Prostate gland (tissue), 2 donors: ENCODE measurements around the gene PCDHGA1. TPM values are rescaled to one million over a fixed set of nuclear protein-coding genes. Genes with fewer than 3 reads are reported as not detected.
A peak's percentile ranks its signal among the peaks of the same experiment; 100 is the strongest.

ENCODE experiments used
- DNase-seq: peaks from one replicate; pipeline ENCODE4 v3.0.0-alpha.2; 2019; ENCODE audit warnings: low spot score
- H3K27ac ChIP-seq, 2 donors: fragments of 200-600 bp; sonication (generic); 2 replicates each; pipeline ENCODE4 v1.5.1; 2017 to 2019
- H3K27me3 ChIP-seq: fragments of 200-600 bp; sonication (generic); replicated peaks from 2 replicates; pipeline ENCODE4 v1.5.1; 2019; ENCODE audit not compliant: insufficient read depth
- H3K36me3 ChIP-seq, 2 donors: fragments of 200-600 bp; sonication (generic); 1 replicate in 1 of 2; 2 replicates in 1 of 2; pipeline versions ENCODE4 v1.5.1 to v1.8.1; 2017 to 2019
- H3K4me1 ChIP-seq: fragments of 200-600 bp; sonication (generic); replicated peaks from 2 replicates; pipeline ENCODE4 v1.5.1; 2019
- H3K4me3 ChIP-seq, 2 donors: fragments of 200-600 bp; sonication (generic); 2 replicates each; pipeline ENCODE4 v1.5.1; 2017 to 2019
- H3K9me3 ChIP-seq: fragments of 200-600 bp; sonication (generic); 2 replicates; pipeline ENCODE4 v1.5.1; 2017
- CTCF ChIP-seq, 4 experiments: fragments of 200-600 bp in 2 of 4; fragments of 450-650 bp in 2 of 4; sonication (generic) in 2 of 4; IDR thresholded peaks; 1 replicate in 3 of 4; 2 replicates in 1 of 4; pipeline ENCODE4 v1.5.1; 2016 to 2019; ENCODE audit warnings: antibody characterized with exemption in 4 of 4, mild to moderate bottlenecking in 2 of 4, moderate library complexity in 2 of 4
- POLR2A ChIP-seq: fragments of 450-650 bp; IDR thresholded peaks from one replicate; pipeline ENCODE4 v1.6.1; 2016; ENCODE audit warnings: antibody characterized with exemption, mild to moderate bottlenecking
- POLR2AphosphoS5 ChIP-seq: sonication (generic); formaldehyde crosslinking; IDR thresholded peaks from one replicate; pipeline ENCODE4 v1.6.1; 2017; ENCODE audit warnings: antibody characterized with exemption
- WGBS: methylation state at CpG from one replicate; pipeline ENCODE4 v1.1.5; 2018; 5-methylcytosine and 5-hydroxymethylcytosine counted together
- intact Hi-C: fragments of 100-400 bp; cut with DNase I; formaldehyde crosslinking; loops from one replicate; pipeline ENCODE4 v1.14.2; 2022
- total RNA-seq, 2 donors: library from RNA; depleted of rRNA; stranded (reverse); fragments of >200 nt; gene quantifications; one replicate each; pipeline ENCODE4 v1.1.0, GENCODE V29; 2016

The PCDHGA1 gene
- total RNA-seq, 2 donors from 2014 or later: 0.64 to 4.8 TPM

GRCh38 chr5:141507387-141508091 is 177.2 kb downstream of the PCDHGA1 start:
- WGBS: 47% methylated on average over 11 of the region's 11 CpGs
- intact Hi-C loops: no loop called here
- no peak for DNase-seq
- Histone ChIP-seq H3K4me1 (no peaks in the 10 kb centered on the region), H3K9me3 (no peaks in the 10 kb centered on the region), H3K27ac (peak overlapping the region; percentile 56 to 63), H3K4me3 (no peak overlapping the region), H3K36me3 (no peaks in the 10 kb centered on the region), H3K27me3 (no peaks in the 10 kb centered on the region)
- TF ChIP-seq CTCF (IDR thresholded peaks at IDR 0.05) (no peak), POLR2AphosphoS5 (no peak), POLR2A (no peak)

- intact Hi-C loops: no loop called here
- WGBS: 24% methylated on average over 9 of the region's 9 CpGs
- Histone ChIP-seq H3K27ac (peak overlapping the region; percentile 56 to 63), H3K36me3 (no peaks in the 10 kb centered on the region), H3K27me3 (no peaks in the 10 kb centered on the region), H3K4me1 (no peaks in the 10 kb centered on the region), H3K4me3 (no peak overlapping the region), H3K9me3 (no peaks in the 10 kb centered on the region)
- TF ChIP-seq CTCF (IDR thresholded peaks at IDR 0.05) (no peak), POLR2A (no peak), POLR2AphosphoS5 (no peak)
- DNase-seq: no peak
These were observed 178.1 kb downstream of the PCDHGA1 start for GRCh38 chr5:141508440-141508797.

- no peak for DNase-seq
- TF ChIP-seq POLR2A (no peak), CTCF (IDR thresholded peaks at IDR 0.05) (no peak), POLR2AphosphoS5 (no peak)
- Histone ChIP-seq H3K36me3 (no peaks in the 10 kb centered on the region), H3K27ac (peak overlapping the region; percentile 56 to 63), H3K9me3 (no peaks in the 10 kb centered on the region), H3K27me3 (no peaks in the 10 kb centered on the region), H3K4me1 (peaks cover under 1% of the 10 kb centered on the region), H3K4me3 (no peak overlapping the region)
- intact Hi-C loops: no loop called here
- 29% methylated on average over 23 of the region's 23 CpGs for WGBS
These were observed 178.7 kb downstream of the PCDHGA1 start for GRCh38 chr5:141508798-141509611.

- WGBS: 90% methylated on average over 9 of the region's 9 CpGs
- Histone ChIP-seq H3K4me1 (peaks cover 4% of the 10 kb centered on the region), H3K9me3 (no peaks in the 10 kb centered on the region), H3K4me3 (no peak overlapping the region), H3K36me3 (no peaks in the 10 kb centered on the region), H3K27me3 (no peaks in the 10 kb centered on the region), H3K27ac (no peak overlapping the region)
- TF ChIP-seq CTCF (IDR thresholded peaks at IDR 0.05) (no peak), POLR2AphosphoS5 (no peak)
- no peak for DNase-seq
- intact Hi-C loops: loop anchor here (5.0 kb wide), 1 partner anchor 33 kb away; the partner anchor contains the start of gene PCDHGC3
These were observed 179.8 kb downstream of the PCDHGA1 start for GRCh38 chr5:141510160-141510559.
